ENCODE measurements around the gene PIGC. TPM values are rescaled to one million over a fixed set of nuclear protein-coding genes. Genes with fewer than 3 reads are reported as not detected.

The PIGC gene
- total RNA-seq, 2 donors from 2014 or later, result 16.5 to 18.4 TPM

DNA sequence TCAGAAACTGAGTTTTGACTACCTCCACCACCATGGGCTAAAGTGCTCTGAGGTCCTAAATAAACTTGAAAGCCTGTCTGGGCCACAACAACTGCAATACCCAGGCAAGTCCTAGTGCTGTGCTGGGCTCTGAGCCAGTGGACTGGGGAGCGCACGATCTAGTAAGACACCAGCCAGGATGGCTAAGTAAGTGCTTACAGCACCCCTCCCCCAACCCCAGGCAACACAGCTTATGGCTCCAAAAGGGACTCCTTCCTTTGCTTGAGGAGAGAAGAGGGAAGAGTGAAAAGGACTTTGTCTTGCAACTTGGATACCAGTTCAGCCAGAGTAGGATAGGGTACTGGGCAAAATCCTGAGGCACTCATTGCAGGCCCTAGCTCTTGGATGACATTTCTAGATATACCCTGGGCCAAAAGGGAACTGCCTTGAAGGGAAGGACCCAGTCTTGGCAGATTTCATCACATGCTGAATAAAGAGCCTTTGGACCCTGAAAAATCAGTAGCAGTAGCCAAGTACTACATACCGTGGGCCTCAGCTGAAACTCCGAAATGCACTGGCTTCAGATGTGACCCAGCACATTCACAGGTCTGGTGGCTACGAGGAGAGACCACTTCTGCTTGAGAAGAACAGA is 21.8 kb downstream of the PIGC start:
- no peak for TF ChIP-seq CTCF (IDR thresholded peaks at IDR 0.05)
- TF ChIP-seq POLR2A (IDR thresholded peaks at IDR 0.05), result no peak
- ATAC-seq, result no peak
- no peak for DNase-seq

GRCh38 chr1:172420385-172420784 is 23.5 kb downstream of the PIGC start, which contains the start of gene C1orf105:
TSS of gene C1orf105 (plus strand) at chr1:172420685. CDS start at chr1:172420886, 201 bp downstream.
- DNase-seq, result no peak
- Histone ChIP-seq H3K4me1 (no peaks in the 10 kb centered on the region), H3K27ac (no peak within 1 kb of the TSS), H3K36me3 (replicated peaks in 1 of 2; ENCODE audit: insufficient read depth in 1 of 2, low read depth in 2 of 2) (no peaks in the 10 kb centered on the region), H3K9me3 (no peaks in the 10 kb centered on the region), H3K27me3 (no peaks in the 10 kb centered on the region), H3K4me3 (no peak within 1 kb of the TSS)
- TF ChIP-seq POLR2A (IDR thresholded peaks at IDR 0.05) (no peak), CTCF (IDR thresholded peaks at IDR 0.05) (no peak)
- intact Hi-C loops (cut with DNase I), result no loop called here
- ATAC-seq, result no peak
- 82 to 85% methylated on average over 1 of the region's 1 CpG for whole genome bisulfite sequencing, 2 donors

More for the DNA sequence above, 21.8 kb downstream of the PIGC start:
- H3K4me1 ChIP-seq, result no peaks in the 10 kb centered on the region
- H3K27ac ChIP-seq, result no peak overlapping the region
- H3K27me3 ChIP-seq, result no peaks in the 10 kb centered on the region
- no peaks in the 10 kb centered on the region for H3K36me3 ChIP-seq (replicated peaks in 1 of 2; ENCODE audit: insufficient read depth in 1 of 2, low read depth in 2 of 2)
- intact Hi-C loops (cut with DNase I), result no loop called here
- 85% methylated on average over 5 of the region's 5 CpGs for WGBS, 2 donors
- no peak overlapping the region for H3K4me3 ChIP-seq
- no peaks in the 10 kb centered on the region for H3K9me3 ChIP-seq

GRCh38 chr1:172417557-172417956 is 26.3 kb downstream of the PIGC start:
- DNase-seq (no peak), ATAC-seq (peak; percentile 69)
- Histone ChIP-seq H3K27me3 (no peaks in the 10 kb centered on the region), H3K9me3 (no peaks in the 10 kb centered on the region), H3K36me3 (replicated peaks in 1 of 2; ENCODE audit: insufficient read depth in 1 of 2, low read depth in 2 of 2) (no peaks in the 10 kb centered on the region), H3K27ac (no peak overlapping the region), H3K4me1 (no peaks in the 10 kb centered on the region), H3K4me3 (no peak overlapping the region)
- WGBS, 2 donors, result 81 to 83% methylated on average over 1 of the region's 1 CpG
- TF ChIP-seq CTCF (IDR thresholded peaks at IDR 0.05) (no peak), POLR2A (IDR thresholded peaks at IDR 0.05) (no peak)
- intact Hi-C loops (cut with DNase I), result no loop called here

DNA sequence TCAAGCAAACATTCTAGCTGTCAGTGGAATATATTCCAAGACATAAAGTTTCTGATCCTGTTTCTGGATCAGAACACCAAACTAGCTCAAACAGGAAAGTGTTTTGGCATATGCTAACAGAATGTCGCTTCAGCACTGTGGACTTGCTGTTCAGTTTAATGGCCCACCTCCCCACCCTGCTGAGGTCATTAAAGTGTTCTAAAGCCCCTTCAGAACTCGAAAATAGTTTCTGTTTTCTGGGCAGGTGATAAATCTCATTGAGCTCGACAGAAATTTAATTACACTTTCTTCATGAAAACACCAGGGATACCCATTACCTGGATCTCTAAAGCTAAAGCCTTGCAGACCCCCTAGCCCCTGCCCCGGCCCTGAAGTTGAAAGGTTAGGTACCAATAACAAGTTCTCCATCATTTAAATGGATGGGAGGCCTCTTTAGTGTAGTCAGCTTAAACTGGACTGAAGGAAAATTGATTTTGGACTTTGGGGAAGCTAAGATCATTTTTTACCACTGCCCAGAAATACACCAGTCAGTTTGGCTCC is 27.3 kb downstream of the PIGC start:
- WGBS, 2 donors, result 74 to 75% methylated on average over 4 of the region's 4 CpGs
- Histone ChIP-seq H3K4me1 (no peaks in the 10 kb centered on the region), H3K36me3 (replicated peaks in 1 of 2; ENCODE audit: insufficient read depth in 1 of 2, low read depth in 2 of 2) (no peaks in the 10 kb centered on the region), H3K9me3 (no peaks in the 10 kb centered on the region), H3K27ac (no peak overlapping the region), H3K27me3 (no peaks in the 10 kb centered on the region), H3K4me3 (no peak overlapping the region)
- intact Hi-C loops (cut with DNase I), result no loop called here
- DNase-seq (no peak), ATAC-seq (no peak)
- TF ChIP-seq POLR2A (IDR thresholded peaks at IDR 0.05) (no peak), CTCF (IDR thresholded peaks at IDR 0.05) (no peak)

DNA sequence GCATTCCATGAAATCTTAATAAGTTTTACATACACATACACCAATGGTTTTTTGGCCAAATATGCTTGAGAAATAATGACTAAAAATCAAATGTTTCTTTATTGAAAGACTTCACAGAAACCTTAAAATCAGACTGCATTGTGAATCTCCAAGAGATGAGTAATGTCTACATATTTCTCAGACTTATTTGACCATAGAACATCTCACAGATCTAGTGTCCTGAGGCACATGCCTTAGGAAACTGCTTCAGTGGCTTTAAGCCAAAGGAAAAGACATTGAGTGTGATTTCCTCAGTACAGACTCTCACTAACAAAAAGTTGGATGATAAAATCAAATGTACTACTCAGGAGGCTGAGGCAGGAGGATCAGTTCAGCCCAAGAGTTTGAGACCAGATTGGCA is 29.5 kb downstream of the PIGC start:
- no peaks in the 10 kb centered on the region for H3K9me3 ChIP-seq
- no peaks in the 10 kb centered on the region for H3K36me3 ChIP-seq (replicated peaks in 1 of 2; ENCODE audit: insufficient read depth in 1 of 2, low read depth in 2 of 2)
- no peak for DNase-seq
- no peak overlapping the region for H3K27ac ChIP-seq
- H3K4me1 ChIP-seq, result no peaks in the 10 kb centered on the region
- no peaks in the 10 kb centered on the region for H3K27me3 ChIP-seq
- H3K4me3 ChIP-seq, result no peak overlapping the region
- ATAC-seq, result no peak
- intact Hi-C loops (cut with DNase I), result no loop called here
- TF ChIP-seq POLR2A (IDR thresholded peaks at IDR 0.05), result no peak
- no peak for TF ChIP-seq CTCF (IDR thresholded peaks at IDR 0.05)

All from body of pancreas (tissue), 4 donors.